Stimulated activated CD4-positive, alpha-beta T cell treated with anti-CD3 and anti-CD28 coated beads, Interleukin-2, amount 100 ng/mL, for 24 hours (primary cell): ENCODE data around the gene TARS3.
"Not testable (repeated sequence)": the region's sequence is repeated elsewhere in the genome, so short reads cannot be mapped to it uniquely, and the experiment has no call there.

Experiments
- DNase-seq, 2 donors: peaks; one replicate each; pipeline ENCODE4 v3.0.0-alpha.2; 2020

The TARS3 gene

DNA sequence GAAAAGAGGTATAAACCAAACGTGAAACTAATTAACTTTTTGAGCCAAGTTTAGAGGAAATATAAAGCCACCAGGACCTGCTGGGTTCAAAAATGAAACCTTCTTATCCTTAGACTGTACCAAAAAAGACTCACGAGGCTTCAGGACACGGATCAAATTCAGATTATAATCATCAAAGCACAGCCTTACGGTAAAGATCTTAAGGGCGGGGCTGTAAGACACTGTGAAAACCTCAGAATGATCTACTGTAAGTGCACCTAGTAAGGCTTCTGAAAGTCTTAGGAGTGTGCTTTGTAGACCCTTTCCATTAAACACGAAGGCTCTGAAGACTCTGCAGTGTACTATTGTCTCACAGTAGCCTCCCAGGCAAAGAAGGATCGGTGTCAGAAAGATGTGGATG, 26.8 kb downstream of the TARS3 start:
- no peak for DNase-seq

DNA sequence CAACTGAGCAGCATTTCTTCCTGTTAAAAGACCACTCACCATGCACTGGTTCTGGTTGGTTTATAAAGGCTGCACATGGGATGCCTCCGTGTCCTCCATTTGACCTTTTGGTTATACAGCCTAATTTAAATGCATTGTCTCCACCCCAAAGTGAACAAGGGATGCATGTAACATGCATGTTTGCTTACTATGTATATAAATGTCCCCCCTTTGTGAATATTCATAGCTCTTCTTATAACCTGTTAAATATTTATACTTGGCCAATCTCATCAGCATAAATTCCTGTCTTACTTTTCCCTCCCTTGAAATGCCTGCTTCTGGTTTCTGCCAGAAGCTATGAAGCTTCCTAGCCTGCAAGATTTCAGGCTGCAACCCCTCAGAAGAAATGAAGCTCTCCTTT, 27.4 kb downstream of the TARS3 start:
- DNase-seq = no peak

DNA sequence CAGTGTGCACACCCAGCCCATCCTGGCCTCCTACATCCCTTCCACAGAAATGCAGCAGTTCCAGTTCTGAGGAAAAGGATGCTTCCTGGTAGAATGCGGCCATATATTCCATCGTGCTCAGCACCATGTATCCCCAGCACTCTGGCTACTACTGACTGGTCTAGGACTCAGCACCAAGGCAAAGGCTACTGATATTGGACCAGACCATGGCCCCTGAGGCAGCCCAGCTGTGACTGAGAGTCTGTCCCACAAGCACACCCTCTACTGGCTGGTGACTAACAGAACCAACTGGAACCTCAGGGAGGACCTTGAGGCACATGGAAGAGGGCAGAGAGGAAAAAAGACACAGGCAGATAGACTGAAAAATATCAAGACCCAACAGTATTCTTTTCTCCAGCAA, 30.0 kb downstream of the TARS3 start:
- DNase-seq = no peak

DNA sequence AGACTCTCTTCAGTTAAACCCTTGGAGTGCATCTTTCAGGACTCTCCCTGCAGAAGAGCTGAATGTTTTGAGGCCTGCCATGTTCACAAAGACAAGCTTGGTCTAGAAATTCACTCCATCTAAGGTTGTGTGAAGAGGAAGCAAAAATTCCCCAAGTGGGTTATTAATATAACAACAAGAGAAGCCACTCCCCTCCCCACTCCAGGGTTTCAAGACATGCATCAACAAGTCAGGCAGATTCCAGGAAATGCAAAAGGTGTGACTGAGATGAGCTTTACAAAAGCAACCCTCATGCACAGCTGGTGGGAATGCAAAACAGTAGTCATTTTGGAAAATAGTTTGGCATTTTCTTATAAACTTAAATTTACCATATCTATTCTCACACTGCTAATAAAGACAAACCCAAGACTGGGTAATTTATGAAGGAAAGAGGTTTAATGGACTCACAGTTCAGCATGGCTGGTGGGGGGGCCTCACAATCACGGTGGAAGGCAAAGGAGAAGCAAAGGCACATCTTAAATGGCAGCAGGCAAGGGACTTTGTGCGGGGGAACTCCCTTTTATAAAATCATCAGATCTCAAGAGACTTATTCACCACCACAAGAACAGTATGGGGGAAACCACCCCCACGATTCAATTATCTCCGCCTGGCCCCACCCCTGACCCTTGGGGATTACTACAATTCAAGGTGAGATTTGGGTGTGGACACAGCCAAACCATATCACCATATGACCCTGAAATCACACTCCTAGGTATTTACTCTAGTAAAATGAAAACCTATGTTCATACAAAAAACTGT, 31.3 kb downstream of the TARS3 start:
- DNase-seq = no peak

DNA sequence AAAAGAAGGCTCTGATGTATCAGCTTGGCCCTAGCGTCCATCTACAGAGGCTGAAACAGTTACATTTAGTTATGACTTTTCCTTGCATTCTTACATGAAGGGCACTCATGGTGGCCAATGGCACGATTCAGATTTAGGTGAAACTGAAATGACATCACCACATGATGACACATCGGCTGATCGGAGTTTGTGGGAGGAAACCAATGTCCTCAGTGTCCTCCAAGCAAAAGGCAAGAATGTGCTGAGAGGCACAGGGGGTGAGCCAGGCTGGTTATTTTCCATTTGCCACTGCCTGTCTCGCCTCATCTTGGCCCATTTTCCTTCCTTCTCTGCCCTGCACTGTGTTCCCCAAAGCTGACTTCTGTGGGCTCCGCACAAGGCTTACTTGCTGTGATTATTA, 34.4 kb downstream of the TARS3 start:
- peak in 1 of 2 donors; percentile 24 for DNase-seq

DNA sequence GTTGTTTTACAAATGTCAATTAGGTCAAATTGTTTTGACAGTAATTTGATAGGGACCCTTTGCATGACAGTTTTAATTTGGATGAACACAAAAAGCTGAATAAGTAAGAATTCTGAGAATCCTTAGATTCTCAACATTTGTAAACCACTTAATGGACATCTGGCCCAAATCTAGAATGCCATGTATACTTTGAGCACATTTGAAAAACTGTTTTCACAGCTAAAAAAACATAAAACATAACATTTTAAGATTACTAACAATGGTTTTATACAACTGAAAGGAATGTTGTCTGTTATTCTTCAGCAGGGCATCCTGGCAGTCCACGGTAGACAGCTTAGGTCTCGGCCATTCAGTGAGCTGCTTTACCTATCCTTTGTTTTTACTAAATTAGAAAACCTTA, 37.6 kb downstream of the TARS3 start:
- DNase-seq = no peak

DNA sequence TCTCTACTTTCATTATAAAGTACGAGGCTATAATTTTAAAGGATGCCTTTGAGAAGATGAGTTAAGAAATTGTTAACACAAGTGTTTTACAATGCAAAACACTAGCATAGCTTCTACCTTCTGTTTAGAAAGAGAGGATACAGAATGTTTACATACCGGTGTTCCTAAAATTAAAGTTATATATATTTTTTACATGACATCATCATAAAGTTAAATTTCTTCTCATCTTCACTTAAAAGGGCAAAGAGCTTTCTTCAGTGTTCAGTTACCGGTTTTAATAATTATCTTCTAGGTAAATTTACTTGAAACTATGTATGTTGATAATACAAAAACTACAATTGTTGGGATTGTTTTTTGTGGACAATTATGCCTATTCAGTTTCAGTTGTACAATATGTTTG, 39.4 kb downstream of the TARS3 start:
- no peak for DNase-seq

DNA sequence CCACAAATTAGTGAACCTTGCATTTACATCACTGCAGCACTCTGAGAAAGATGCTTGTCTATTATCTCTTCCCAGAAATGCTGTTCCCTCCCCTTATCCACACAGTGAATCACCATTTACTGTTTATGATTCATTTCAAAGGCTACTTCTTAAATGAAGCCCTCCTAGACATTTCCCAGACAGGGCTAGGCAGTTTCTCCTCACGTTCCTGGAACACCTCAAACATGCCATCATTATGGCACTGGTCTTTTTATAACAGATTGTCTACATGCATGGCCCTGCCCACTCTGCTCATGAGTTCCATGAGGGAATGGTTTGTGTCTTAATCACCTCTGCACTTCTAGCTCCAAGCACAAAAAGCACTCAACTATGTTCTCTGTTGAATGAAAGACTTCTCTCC, 39.9 kb downstream of the TARS3 start:
- DNase-seq = no peak

DNA sequence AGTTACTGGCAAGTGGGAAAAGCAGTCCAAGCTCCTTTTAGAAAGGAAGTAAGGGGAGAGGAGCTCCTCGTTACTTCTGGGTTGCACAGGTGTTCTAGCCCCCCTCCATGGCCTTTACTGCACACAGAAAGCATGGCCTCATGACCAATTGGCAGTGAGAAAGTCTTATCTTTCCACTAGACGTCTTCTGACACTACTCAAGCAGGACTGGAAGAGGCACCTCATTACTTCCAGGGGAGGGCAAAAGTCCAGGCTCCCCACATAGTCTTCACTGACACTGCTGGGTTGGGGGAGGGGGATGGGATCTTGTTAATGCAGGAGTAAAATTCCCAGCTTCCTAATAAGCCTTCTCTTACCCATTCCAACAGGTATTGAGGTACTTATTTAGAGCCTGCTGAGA, 44.5 kb downstream of the TARS3 start:
- no peak for DNase-seq

DNA sequence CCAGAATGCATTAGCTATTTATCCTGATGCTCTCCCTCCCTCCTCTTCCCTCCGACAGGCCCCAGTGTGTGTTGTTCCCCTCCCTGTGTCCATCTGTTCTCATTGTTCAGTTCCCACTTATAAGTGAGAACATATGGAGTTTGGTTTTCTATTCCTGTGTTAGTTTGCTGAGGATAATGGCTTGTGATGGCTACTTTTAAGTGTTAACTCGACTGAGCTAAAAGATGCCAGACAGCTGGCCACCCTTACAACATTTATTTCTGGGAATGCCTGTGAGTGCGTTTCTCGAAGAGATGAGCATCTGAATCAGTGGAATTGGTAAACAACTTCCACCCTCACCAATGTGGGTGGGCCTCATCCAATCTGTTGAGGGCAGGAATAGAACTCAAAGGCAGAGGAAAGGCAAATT, 47.3 kb downstream of the TARS3 start:
- DNase-seq = no peak

DNA sequence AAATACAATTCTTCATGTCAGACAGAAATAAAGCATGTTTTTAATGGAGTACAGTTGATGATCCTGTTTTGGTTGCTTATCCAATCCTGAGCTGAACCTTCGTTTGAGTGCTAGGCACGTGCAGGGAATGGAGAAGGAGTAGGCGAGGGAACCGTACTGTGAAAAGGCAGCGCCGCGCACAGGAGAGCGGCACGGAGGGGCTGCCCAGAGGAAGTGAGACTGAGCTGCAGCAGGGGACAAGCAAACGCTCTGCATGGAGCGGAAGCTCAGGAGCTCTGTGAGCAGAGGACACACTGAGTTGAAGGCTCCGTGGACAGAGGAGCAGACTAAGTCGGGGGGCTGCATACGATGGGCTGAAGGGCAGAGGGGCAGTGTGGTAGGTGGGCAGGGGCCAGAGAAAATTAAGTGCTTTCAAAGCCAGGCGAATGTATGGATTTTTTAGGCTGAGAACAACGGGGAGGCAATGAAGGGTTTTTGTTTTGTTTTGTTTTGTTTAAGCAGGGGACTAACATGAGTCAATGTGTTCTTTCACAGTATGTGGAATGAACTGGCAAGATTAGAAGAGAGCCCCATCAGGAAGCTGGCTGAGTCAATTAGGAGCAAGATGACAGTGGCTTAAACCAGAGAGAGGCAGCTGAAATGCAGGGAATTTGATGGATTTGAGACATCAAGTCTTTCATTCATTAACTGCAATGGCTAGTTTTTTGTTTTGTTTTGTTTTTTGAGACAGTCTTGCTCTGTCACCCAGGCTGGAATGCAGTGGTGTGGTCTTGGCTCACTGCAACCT, 48.3 kb downstream of the TARS3 start:
- no peak for DNase-seq

DNA sequence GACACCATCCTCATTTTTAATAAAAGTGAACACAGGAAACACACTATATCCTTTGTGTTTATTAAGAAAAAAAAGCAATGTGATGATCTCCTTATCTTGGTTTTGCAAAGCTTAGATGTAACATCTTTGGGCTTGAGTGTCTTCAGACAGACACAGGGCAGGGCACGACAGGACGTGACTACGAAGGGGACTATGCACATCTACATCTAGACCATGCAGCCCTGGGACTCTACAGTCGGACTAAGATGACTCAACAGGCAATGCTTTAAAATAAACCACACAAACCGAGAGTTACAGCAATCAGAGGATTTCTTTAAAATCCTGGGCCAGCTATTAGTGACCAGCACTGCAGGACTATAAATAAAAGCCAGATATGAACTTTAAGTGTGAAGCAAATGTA, 49.3 kb downstream of the TARS3 start:
- no peak for DNase-seq

DNA sequence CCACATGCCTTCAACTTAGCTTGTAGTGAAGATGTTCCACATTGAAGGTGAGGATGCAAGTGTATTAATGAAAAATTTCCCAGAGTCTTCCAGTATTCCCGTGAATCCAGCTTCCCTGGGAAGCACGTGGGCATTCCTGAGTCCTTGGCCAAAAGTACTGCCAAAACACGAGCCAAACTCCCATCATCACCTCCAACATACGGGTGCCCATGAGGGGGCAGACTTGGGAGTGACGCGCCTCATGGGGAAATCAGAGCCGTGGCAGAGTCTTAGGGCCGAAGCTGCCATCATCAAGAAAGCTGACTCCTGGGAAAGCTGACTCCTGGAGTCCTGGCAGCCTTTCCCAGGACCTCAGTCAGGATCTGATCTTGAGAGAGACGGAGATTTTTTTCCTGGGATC, 52.0 kb downstream of the TARS3 start:
- DNase-seq = no peak

DNA sequence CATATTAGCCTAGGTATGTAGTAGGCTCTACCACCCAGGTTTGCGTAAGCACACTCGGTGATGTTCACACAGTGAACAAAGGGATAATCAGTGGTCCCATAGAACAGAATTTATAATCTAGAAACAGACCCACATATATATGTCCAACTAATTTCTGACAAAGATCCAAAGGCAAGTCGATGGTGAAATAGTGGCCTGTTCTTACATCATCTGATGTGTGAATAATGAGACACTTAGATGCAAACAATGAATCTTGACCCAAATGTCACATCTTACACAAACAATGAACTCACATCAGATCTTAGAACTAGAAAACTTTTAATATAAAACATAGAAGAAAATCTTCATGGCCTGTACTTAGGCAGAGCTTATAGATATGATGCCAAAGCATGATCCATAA, 54.5 kb downstream of the TARS3 start:
- no peak for DNase-seq

DNA sequence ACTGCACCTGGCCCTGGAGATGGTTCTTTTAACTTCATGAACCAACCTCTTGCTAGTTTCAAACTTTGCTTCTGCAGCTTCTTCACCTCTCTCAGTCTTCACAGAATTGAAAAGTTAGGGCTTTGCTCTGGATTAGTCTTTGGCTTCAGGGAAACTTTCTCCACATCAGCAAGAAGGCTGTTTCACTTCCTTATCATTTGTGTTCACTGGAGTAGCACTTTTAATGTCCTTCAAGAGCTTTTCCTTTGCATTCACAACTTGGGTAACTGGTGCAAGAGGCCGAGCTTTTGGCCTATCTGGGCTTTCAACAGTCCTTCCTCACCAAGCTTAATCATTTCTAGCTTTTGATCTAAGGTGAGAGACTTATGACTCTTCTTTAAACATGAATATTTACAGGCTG, 56.4 kb downstream of the TARS3 start:
- no peak for DNase-seq

DNA sequence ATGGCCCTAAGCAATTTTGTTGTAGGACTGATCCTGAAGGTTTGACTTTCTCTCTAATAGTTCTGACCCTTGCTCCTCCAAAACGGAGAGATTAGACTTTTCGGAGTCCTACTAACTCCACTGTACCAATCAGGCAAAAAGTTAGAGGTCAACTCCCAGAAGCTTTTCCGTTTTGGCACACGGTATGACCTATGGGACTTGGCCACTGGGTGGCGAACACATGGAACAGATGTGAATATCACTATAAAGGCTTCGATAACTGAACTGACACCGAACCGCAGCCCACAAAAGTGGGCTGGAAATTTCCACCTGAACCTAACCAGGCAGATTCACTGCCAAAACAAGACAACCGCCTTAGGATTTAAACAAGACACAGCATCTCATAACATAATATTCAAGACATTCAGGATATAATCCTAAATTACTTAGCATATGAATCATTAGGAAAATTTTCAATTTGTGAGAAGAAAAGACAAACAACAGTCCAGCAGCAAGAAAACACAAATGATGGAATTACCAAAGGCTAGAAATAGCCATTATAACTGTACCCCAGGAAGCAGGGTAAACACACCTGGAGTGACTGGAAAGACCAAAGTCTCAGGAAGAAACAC, 59.9 kb downstream of the TARS3 start:
- no peak for DNase-seq

DNA sequence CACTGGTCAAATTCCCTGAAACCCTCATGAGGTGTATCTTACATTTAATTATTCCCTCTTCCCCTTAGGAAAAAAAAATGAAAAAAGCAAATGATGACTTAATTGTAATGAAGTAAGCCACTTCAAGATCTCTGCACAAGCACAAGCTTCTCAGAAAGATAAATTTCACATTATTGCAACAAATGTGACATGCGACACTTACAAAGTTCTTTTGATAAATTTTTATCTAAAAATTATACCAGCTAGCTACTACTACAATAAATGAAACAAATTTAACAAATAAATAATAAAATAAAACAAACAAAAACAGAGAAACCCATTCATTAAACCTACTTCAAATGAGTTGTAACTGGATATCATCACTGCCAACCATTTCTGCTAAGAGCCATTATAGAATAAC, 62.1 kb downstream of the TARS3 start:
- DNase-seq = no peak

DNA sequence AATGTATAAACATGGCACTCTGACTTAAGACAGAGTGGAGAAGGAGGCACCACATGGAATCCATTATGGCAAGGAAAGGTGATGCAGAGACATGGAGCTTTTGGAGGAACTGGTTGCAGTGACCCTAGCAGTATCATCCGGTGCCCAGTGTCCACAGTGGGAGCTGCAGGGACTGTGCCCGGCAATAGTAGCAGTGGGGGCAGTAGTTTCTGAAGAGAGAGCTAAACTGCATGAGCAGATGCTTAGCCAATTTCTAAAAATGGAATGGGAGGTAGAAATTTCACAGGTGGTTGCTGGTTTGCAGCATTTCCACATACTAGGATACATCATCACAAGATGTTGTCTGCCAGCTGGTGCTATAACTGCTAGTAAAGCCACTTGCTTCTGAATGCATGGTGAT, 64.3 kb downstream of the TARS3 start:
- DNase-seq = no peak

DNA sequence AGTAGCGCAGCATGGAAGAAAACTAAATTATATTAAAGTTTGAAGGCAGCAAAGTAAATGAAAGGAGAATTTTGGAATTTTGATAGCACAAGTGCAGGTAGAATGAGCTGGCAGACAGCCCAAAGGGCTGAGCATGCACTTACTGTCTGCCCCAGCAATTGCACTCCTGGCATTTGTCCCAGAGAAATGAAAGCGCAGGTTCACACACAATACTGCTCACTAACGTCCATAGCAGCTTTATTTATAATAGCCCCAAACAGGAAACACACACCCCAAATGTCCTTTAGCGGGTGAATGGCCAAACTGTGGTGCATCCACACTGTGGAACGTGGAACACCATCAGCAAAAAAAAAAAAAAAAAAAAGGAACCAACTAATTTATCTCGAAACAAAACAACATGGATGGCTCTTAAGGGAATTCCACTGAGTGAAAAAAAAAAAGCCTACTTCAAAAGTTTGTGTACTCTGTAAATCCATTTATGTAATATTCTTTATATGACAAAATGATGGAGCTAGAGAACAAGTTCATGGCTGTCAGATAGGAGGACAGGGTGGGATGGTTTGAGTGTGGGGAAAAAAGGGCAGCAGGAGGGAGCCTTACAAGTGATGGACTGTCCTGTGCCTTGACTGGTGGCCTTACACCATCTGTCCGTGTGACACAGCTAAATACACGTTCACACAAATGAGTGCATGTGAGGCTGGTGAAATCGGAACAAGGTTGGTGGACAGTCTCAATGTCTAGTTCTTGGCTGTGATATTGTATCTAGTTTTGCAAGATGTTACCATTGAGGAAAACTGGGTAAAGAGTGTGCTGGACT, 66.1 kb downstream of the TARS3 start:
- no peak for DNase-seq

DNA sequence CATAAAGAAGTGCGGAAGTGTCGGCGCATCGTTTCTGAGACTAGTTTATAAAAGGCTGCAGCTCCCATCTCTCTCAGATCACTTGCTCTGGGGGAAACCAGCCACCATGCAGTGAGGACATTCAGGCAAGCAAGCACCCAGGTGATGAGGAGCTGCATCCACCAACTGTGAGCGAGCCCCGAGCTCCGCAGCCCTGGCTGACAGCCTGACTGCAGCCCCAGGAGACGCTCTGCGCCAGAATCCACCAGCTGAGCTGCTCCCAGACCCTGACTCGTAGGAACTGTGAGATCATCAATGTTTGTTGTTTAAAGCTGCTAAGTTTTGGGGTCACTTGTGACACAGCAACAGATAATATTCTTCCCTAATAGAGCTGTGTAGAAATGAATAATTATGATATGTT, 67.1 kb downstream of the TARS3 start:
- DNase-seq = no peak

DNA sequence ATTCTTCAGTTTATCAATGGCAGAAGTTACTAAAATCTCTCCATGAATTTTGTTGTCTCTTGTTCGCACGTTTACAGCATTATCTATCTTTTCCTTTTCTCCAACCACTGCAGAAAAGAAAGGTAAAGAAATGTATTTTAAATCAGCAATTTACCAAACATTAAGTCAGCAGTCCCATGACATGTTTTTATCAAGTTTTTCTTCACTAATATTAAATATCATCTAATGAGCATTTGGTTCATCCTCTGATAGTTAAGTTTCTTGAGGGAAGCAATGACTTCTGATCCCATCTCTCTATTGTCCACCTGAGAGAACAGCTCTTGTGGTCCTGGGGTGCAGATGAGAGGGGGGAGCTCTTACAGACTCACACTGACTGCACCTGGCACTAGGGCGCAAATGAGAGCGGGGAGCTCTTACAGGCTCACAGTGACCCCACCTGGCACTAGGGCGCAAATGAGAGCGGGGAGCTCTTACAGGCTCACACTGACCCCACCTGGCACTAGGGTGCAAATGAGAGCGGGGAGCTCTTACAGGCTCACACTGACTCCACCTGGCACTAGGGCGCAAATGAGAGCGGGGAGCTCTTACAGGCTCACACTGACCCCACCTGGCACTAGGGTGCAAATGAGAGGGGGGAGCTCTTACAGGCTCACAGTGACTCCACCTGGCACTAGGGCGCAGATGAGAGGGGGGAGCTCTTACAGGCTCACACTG, 69.5 kb downstream of the TARS3 start:
- not testable (repeated sequence) for DNase-seq

DNA sequence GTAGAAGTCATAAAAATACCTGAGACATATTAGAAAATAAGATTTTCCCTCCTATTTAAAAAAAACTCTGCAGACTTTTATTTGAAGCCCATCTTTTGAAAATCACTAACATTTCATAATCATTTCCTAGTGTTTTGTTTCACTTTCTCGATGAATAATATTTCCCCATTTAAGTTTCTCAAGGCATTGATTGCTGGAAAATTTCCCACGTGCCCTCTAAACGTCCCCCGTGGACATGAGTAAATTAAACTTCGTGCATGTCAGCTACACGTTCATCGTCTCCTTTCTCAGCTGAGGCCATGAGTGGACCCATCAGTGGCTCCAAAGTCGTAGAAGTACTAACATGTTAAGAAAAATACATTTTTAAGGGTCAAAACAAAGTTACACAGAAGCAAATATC, 70.1 kb downstream of the TARS3 start:
- DNase-seq = no peak
